ENCODE measurements around the gene SARM1. TPM values are rescaled to one million over a fixed set of nuclear protein-coding genes. Genes with fewer than 3 reads are reported as not detected.

Gene SARM1
- total and polyA plus RNA-seq, 9 of the 15 experiments (the other 6 are each of a cell fraction or from before 2014, with no cell fraction given): 0.04 to 0.55 (median 0.11) TPM; not detected in 2

DNA sequence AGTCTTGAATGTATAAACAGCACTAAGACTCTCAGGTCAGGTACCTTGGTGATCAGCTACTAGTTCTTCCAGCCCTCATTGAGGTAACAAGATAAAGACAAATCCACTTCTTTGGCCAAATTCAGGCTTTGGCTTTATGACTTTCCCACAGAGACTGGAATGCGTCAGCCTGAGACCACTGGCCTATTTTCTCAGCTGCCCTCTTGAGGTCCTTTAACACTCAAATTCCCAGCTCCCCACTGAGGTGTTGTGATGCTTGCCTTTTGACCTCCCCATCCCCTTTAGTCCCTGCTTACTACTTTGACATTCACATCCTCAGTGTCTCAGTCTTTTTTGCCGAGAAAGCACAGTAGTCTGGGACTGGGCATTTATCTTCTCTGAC, 25.3 kb upstream of the SARM1 start:
- no peak overlapping the region for H3K27ac ChIP-seq (ENCODE audit: extremely low read depth, low read depth, low read length)
- H4K20me1 ChIP-seq (replicated peaks; ENCODE audit: control insufficient read depth, insufficient read depth, low read length): no peaks in the 10 kb centered on the region; the same call in none of the 2 replicates
- 97% methylated on average over 2 of the region's 2 CpGs for WGBS (ENCODE audit: insufficient coverage, low coverage, missing lambda C conversion rate)
- DNase-seq (ENCODE audit: extremely low read depth in 1 of 4, low spot score in 3 of 4) (no peak), ATAC-seq (no peak), FAIRE-seq (no peak)
- in situ Hi-C loops (cut with MboI): no loop called here
- intact Hi-C loops (cut with micrococcal nuclease): no loop called here
- H3K4me2 ChIP-seq (ENCODE audit: insufficient read depth, low read length): no peak overlapping the region
- peaks cover 0 to 3% of the 10 kb centered on the region in 2 experiments; a peak in 1 of 5 replicates for H3K4me1 ChIP-seq (replicated peaks in 1 of 2; ENCODE audit: control insufficient read depth in 2 of 2, insufficient read depth in 2 of 2, low read length in 2 of 2)
- peaks cover 2% of the 10 kb centered on the region for H3K9me1 ChIP-seq (ENCODE audit: control insufficient read depth, insufficient read depth, low read length)
- BruUV-seq (replicated peaks): no TSS peak
- H2AFZ ChIP-seq (ENCODE audit: low read depth, low read length): no peak overlapping the region
- CTCF ChIA-PET (ENCODE audit: low intra/inter-chr PET ratio): interaction anchor here (0.5 kb wide), 1 partner anchor 579 kb away, joined by 5 read pairs; no protein-coding TSS in a partner anchor
- H3K4me3 ChIP-seq: no peak overlapping the region
- H3K27me3 ChIP-seq (ENCODE audit: control insufficient read depth in 2 of 2, insufficient read depth in 2 of 2, low read length in 2 of 2): no peaks in the 10 kb centered on the region
- H3K79me2 ChIP-seq (ENCODE audit: control insufficient read depth, insufficient read depth, low read length): no peaks in the 10 kb centered on the region
- TF ChIP-seq SUPT5H (IDR thresholded peaks at IDR 0.05) (peak; percentile 48; the same call in 1 of the 2 replicates), ZNF778 (CRISPR knock-in tag; IDR thresholded peaks at IDR 0.05) (no peak), NCOA6 (IDR thresholded peaks at IDR 0.05) (no peak), HDAC6 (IDR thresholded peaks at IDR 0.05; ENCODE audit: low read depth, low read length) (no peak), POLR2B (IDR thresholded peaks at IDR 0.05; ENCODE audit: low read depth, partially characterized antibody) (peak; percentile 26), RAD21 (CRISPR knock-in tag; conservative IDR thresholded peaks at IDR 0.05 in 1 of 2, IDR thresholded peaks at IDR 0.05 in 1 of 2) (no peak), PURB (CRISPR knock-in tag; IDR thresholded peaks at IDR 0.05; ENCODE audit: low read depth) (no peak), XRCC5 (IDR thresholded peaks at IDR 0.05; ENCODE audit: low read depth, low read length) (no peak), FOXA1 (IDR thresholded peaks at IDR 0.05; ENCODE audit: borderline replicate concordance) (no peak)
- TF ChIP-seq, protein P1, sequence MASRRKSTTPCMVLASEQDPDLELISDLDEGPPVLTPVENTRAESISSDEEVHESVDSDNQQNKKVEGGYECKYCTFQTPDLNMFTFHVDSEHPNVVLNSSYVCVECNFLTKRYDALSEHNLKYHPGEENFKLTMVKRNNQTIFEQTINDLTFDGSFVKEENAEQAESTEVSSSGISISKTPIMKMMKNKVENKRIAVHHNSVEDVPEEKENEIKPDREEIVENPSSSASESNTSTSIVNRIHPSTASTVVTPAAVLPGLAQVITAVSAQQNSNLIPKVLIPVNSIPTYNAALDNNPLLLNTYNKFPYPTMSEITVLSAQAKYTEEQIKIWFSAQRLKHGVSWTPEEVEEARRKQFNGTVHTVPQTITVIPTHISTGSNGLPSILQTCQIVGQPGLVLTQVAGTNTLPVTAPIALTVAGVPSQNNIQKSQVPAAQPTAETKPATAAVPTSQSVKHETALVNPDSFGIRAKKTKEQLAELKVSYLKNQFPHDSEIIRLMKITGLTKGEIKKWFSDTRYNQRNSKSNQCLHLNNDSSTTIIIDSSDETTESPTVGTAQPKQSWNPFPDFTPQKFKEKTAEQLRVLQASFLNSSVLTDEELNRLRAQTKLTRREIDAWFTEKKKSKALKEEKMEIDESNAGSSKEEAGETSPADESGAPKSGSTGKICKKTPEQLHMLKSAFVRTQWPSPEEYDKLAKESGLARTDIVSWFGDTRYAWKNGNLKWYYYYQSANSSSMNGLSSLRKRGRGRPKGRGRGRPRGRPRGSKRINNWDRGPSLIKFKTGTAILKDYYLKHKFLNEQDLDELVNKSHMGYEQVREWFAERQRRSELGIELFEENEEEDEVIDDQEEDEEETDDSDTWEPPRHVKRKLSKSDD (conservative IDR thresholded peaks at IDR 0.05; ENCODE audit: low read length): no peak
- H3K36me3 ChIP-seq (ENCODE audit: control insufficient read depth, insufficient read depth, low read length): peaks cover 92% of the 10 kb centered on the region
- H3K9me3 ChIP-seq (replicated peaks; ENCODE audit: control insufficient read depth, insufficient read depth, low read depth, low read length): no peaks in the 10 kb centered on the region
- POLR2A ChIA-PET: interaction anchor here (0.7 to 4.2 kb wide), 4 partner anchors 10 to 34 kb away, joined by 3 to 44 read pairs (median 17); partner anchors contain the start of genes IFT20, POLDIP2 and TNFAIP1
- H3K9ac ChIP-seq (ENCODE audit: insufficient read depth in 1 of 2, low read depth in 2 of 2, low read length in 2 of 2): no peak overlapping the region

Data from K562 (cell line).